Ureter (tissue), 1 donor: ENCODE results near the gene ATP5MC2. TPM values are rescaled to one million over a fixed set of nuclear protein-coding genes. Genes with fewer than 3 reads are reported as not detected.
A peak's percentile ranks its signal among the peaks of the same experiment; 100 is the strongest.
"Not testable (repeated sequence)": the region's sequence is repeated elsewhere in the genome, so short reads cannot be mapped to it uniquely, and the experiment has no call there.

Experiments
- DNase-seq: peaks from one replicate; pipeline ENCODE4 v3.0.0-alpha.2; 2020; ENCODE audit warnings: low spot score
- total RNA-seq: library from RNA; stranded (reverse); gene quantifications from one replicate; pipeline ENCODE4 v1.2.4, GENCODE V29; 2023
- donor health status: DM: yes; HTN: yes; CAD: no.

ATP5MC2 gene
- total RNA-seq, 1 donor from 2014 or later, result 341 TPM

DNA sequence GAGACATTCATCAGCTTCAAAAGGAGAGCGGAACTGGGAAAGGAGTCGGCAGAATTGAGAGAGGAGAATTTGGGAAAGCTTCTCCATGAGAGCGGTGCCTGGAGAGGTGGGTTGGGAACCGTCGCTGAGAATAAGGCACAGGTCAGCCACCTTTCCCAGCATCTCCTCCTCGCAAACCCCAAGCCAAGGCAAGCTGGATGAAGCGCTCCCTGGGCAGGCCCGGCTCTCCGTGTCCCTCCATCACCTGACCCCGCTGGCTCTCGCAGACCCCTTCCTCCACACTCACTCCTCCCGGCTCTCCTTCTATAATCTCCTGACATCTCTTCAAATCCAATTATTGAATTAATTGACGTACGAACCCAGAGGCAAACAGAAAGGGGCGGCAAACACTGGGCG is 18.9 kb upstream of the ATP5MC2 start:
- DNase-seq, result no peak

DNA sequence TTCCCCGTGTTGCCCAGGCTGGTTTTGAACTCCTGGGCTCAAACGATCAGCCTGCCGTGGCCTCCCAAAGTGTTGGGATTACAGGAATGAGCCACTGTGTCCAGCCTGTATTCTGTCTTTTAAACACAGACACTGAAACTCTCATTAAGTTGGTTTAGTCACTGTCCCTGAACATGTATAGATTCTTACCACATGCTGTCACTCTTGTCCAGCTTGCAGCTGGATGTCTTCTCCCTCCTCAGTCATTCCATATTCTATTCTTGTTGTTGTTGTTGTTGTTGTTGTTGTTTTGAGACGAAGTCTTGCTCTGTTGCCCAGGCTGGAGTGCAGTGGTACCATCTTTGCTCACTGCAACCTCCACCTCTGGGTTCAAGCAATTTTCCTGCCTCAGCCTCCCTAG is 12.3 kb upstream of the ATP5MC2 start:
- no peak for DNase-seq

DNA sequence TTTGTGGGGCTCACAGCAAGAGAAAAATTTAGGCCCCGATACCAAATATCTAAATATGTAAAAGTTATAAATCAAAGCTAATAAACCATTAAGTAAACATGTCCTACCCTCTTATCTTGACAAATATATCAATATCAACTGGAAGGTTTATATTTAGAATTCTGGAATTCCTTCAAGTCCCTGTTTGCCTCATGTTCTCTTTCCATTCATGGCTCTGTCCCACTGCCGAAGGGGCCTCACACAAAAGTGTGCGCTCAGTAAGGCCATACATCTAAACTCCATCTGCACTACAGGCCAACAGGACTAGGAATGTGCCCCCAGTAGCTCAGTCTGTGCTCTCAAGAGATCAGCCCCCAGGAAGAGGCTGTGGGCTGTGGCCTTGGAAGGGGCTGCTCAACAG is 10.6 kb upstream of the ATP5MC2 start:
- DNase-seq, result no peak

DNA sequence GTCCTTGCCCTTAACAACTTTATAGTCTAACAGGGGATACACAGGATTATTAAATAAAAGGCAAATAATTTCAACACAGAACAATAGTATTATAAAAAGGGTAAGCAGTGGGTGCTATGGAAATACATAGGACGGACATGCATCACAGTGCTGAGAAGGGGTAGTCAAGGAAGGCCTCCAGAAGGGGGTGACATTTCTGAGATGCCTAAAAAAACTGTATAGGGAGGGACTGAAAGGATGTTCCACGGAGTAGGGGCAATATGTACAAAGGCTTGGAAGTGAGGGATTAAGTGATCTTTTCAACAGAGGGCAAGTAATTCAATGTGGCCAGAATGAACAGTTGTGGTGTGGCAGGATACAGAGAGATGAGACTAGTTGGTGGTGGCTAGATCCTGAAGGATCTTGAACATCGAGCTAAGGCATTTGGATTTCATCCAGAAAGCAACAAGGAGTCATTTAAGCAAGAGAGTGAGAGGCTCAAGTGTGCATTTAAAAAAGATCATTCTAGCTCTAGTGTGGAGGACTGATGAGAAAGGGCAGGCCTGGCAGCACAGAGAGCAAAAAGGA is 8.9 kb upstream of the ATP5MC2 start:
- DNase-seq, result no peak

DNA sequence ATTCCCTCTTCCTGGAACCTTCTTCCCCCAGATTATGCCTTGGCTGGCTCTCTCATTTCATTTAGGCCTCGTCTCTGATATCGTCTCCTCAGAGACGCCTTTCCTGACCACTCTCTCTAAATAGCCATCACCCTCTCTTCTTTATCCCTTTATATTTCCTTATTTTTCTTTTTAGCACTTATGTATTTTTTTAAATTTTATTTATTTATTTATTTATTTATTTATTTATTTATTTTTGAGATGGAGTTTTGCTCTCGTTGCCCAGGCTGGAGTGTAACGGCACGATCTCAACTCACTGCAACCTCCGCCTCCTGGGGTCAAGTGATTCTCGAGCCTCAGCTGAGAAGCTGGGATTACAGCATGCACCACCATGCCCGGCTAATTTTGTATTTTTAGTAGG is 8.1 kb upstream of the ATP5MC2 start:
- no peak for DNase-seq

DNA sequence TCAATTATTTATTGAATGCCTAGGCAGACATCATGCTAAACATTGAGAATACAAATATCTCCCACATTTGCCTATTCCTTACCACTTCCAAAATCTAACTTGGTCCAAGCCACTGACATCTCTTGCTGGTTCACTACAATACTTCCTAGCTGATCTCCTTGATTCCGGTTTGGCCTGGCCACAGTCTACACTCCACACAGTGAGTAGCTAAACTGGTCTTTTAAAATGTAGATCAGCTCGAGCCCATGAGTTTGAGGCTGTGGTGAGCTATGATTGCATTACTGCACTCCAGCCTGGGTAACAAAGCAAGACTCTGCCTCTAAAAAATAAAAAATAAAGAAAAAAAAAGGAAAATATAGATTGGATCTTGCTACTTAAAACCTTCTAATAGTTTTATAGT is 7.6 kb upstream of the ATP5MC2 start:
- DNase-seq, result no peak

DNA sequence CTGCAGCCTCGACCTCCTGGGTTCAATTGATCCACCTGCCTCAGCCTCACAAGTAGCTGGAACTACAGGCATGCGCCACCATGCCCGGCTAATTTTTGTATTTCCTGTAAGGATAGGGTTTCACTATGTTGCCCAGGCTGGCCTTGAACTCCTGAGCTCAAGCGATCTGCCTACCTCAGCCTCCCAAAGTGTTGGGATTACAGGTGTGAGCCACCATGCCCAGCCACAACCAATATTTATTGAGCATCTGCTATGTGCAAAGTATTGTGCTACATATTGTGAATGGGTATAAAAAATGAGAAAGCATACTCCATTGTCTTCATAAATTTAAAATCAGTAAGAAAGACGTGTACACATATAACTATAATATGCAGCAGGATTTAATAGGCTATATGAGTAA is 4.2 kb upstream of the ATP5MC2 start:
- DNase-seq, result not testable (repeated sequence)

GRCh38 chr12:53677800-53678148 is 1.9 kb upstream of the ATP5MC2 start:
- no peak for DNase-seq

DNA sequence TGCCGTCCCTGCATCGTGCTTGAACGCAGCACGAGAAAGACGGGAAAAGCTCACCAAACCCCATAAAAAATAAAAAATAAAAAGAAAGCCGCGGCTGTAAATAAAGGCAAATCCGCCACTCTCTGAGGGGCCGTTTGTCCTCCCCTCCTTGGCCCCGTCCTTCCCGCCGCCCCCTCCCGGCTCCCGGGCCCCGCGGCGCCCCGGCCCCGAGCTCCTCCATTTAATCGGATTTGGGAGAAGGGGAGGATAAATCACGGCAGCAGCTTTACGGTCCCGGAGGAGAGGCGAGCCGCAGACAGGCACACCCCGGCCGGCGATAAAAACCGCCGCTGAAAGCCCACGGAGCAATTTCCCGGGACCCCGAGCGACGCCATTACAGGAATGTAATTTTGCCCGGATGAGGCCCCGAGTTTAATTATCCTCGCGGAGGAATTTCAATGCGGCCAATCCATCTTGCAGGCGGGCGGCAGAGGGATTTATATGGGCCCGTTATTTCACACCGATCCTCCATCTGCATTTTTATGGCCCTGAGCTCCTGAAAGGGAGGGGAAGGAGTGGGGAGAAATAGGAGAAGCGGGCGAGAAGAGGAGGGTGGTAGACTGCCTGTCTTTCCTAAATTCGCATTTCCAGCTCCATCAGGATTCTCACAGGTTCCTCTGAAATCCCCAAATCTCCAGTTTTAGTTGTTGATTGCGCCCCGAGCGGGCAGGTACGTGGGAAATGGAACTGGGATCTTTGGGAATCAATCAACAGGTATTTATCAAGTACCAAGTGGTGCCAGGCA is 1.3 kb upstream of the ATP5MC2 start:
- no peak for DNase-seq

GRCh38 chr12:53676656-53677015 is 753 bp upstream of the ATP5MC2 start:
- DNase-seq, result no peak

DNA sequence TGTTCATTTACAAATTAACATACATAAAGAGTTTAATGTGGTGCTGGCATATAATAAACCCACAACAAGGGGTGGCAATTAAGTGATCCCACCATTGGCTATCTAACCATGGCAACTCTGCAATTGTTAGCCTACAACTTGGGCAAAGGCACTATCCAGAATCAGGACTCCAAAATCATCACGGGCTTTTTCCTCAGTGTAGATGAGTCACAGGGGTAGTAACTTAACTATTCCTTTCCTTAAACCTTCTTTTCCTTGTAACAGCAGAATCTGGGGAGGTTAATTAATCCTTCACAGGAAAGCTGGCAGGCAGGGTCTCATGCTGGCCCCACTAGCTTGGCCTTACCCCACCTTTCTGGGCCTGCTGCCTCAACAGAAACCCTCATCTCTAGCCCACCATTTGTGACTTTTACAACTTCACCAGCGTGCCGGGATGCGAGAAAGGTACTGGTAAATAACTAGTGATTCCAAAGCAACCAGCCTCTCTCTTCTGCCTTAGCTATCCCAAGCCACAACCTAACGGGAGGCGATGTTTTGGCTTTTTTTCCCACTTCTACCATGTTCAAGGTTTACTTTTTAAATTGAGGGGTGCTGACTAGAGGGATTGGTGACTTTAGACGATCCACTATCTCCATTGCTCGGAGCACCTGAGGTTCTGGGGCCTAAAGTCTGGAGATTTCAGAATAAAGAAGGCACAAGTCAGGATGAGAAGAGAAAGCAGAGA is 744 bp downstream of the ATP5MC2 start:
- no peak for DNase-seq

DNA sequence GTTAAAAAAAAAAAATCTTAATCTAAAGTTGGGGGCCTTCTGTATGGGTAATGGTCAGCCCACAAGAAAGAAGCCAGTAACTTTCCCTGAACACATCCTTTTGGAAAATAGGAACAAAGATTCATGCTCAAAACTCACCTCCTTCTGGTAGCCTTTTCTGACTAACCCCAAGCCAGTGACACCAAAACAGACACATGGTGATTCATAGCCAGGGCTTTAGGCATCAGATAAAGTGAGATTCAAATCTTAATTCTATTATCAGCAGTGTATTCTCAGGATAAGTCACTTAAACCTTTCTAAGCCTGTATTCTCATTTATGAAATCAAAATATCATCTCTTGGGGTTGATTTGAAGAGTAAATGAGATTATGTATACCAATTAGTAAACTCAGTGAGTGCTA is 4.9 kb downstream of the ATP5MC2 start:
- no peak for DNase-seq

GRCh38 chr12:53670308-53670707 is 5.6 kb downstream of the ATP5MC2 start:
- DNase-seq, result no peak

DNA sequence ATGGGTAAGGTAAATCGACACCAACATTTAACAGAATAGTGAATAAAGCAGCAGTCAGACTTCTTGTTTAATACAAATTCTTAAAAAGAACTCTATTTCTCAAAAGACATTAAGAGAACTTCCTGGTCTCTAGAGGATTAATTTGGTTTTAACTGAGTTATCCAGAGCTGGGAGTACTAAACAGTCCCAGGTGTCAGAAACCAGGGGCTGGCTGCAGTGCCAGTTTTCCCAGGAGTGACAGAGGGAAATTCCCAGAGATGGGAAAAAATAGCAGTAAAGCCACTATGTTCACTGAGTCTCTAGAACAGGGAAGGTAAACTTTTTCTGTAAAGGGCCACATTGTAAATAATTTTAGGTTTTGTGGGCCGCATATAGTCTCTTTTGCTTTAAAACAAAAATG is 8.8 kb downstream of the ATP5MC2 start:
- DNase-seq, result no peak

DNA sequence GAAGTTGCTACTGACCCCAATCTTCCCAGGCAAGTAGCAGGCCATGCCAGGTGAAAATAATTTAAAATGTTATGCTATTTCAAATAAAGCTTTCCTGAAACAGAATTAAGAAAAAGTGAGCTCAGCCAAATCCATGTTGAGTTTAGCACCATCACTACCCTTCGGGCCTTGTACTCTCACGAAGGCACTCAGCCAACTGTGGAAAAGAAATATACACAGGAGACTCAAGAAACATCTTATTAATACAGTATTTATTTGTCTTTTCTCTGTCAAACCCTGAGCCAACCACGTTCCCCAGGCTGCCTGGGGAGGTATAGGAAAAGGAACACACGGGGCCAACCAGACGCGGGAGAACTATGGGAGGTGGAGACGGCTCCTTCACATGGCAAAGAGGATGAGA is 10.9 kb downstream of the ATP5MC2 start:
- no peak for DNase-seq

DNA sequence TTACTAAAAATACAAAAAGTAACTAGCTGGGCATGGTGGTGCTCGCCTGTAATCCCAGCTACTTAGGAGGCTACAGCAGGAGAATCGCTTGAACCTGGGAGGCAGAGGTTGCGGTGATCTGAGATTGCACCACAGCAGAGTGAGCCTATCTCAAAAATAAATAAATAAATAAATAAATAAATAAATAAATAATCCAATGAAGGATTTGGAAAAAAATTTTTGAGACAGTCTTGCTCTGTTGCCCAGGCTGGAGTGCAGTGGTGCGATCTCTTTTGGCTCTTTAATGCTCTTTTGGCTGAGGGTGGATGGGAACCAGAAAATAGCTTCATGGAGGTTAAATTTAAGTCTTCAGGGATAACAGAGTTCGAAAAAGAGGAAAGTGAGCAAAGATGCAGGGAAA is 11.7 kb downstream of the ATP5MC2 start:
- no peak for DNase-seq

GRCh38 chr12:53660041-53660440 is 15.8 kb downstream of the ATP5MC2 start:
- DNase-seq, result no peak

- no peak for DNase-seq
Observed at GRCh38 chr12:53659571-53659981, 16.3 kb downstream of the ATP5MC2 start.

DNA sequence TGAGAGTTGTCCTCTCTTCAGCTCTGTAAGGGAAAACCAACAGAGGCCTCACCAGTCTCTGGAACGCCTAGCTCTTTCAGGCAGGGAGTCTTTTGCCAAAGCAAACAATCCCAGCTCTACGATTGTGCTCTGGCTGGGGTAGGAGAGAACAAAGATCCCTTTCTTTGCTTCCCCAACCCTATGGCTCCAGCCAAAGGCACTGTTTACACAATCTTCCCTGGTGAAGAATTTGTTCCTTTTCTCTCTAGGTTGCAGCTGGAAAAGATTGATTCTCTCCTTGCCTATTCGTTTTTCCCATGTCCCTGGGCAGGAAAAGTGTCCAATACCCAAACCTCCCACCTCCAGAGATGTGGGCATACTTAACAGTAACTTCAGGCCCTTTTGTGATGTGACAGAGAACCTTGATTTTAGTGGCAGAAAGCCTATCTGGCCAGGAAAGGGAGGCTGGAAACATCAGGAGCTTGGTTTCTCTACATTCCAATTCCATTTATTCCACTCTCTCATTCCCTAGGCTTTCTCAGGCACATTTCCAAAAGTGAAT is 16.8 kb downstream of the ATP5MC2 start:
- peak; percentile 62 for DNase-seq

- DNase-seq, result no peak
Observed at GRCh38 chr12:53657041-53657440, 18.8 kb downstream of the ATP5MC2 start.

DNA sequence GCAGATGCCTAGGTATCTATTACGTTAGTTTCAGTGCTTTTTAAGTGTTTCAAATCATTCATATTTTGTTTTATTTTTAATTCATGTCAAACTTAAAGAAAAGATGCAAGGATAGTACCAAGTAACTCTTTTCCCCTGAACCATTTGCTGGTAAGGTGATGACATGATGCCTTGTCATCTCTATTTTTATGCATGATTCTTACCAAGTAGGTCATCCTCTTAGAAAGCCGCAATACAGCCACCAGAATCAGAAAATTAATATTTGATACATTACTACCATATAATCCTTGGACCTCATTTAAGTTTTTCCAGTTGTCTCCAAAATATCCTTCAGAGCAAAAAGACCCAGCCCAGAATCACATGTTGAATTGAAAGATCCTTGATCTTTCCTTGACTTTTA is 22.3 kb downstream of the ATP5MC2 start:
- DNase-seq, result no peak

- DNase-seq, result no peak
Observed at GRCh38 chr12:53652366-53652765, 23.5 kb downstream of the ATP5MC2 start.

DNA sequence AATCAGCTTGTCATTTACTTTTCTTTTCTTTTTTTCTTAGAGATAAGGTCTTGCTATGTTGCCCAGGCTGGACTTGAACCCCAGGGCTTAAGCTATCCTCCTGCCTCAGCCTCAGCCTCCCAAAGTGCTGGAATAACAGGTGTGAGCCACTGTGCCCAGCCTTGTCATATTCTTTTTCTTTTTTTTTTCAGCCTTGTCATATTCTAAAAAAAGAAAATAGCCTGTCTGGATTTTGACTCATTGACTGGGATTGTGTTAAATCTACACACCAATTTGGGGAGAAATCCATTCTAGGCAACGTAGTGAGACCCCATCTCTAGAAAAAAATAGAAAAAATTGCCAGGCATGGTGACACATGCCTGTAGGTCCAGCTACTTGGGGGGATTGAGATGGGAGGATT is 24.1 kb downstream of the ATP5MC2 start:
- DNase-seq, result no peak
